GM18508 (cell line): Measurements from ENCODE around the gene PHOX2B.
"Not testable (repeated sequence)": the region's sequence is repeated elsewhere in the genome, so short reads cannot be mapped to it uniquely, and the experiment has no call there.

Experiments used
- ATAC-seq: cut with Tn5 transposase; IDR thresholded peaks from one replicate; pipeline ENCODE4 v1.9.1; 2021; ENCODE audit warnings: moderate number of reproducible peaks; ENCODE audit not compliant: insufficient read depth, unreplicated experiment

Gene PHOX2B

DNA sequence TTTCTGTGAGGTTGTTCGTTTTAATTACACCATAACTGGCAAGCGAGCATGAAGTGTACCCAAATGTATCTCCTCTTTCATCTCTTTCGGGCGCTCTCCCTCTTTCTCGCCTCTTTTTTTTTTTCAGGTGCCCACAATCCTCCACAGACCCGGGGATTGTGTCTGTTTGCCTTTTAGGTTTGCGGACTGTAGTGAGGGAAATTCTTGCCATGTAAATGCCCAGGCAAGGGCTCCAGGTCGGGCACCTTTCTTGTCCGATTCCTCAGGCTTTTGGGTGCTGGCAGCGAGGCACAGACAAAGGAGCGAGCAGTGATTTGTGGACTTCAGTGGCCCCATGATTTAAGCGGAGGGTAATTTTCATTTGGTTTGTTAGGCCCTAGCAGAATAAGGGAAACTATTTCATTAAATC, 1.1 kb upstream of the PHOX2B start:
- no peak for ATAC-seq

DNA sequence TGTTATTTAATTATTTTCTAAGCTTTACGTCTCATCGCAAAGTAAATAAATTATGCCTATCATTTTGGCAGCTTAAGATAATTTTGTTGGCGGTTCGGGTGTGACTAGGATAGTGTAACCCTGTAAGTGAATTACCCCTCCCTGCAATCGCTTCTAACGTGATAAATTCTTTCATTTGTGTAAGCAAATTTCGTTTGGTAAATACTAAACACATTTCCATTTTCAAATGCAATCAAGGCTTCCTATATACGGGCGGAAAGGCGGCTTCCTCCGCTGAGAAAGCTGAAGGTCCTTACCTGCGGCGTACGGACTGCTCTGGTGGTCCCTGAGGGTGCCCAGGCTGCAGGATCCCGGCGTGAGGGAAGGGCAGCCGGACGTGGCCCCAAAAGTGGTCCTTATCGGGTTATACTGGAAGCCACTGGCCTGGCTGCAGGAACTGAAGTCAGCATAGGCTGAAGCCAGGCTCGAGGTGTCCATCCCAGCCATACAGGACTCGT, 403 bp downstream of the PHOX2B start:
- ATAC-seq: no peak

DNA sequence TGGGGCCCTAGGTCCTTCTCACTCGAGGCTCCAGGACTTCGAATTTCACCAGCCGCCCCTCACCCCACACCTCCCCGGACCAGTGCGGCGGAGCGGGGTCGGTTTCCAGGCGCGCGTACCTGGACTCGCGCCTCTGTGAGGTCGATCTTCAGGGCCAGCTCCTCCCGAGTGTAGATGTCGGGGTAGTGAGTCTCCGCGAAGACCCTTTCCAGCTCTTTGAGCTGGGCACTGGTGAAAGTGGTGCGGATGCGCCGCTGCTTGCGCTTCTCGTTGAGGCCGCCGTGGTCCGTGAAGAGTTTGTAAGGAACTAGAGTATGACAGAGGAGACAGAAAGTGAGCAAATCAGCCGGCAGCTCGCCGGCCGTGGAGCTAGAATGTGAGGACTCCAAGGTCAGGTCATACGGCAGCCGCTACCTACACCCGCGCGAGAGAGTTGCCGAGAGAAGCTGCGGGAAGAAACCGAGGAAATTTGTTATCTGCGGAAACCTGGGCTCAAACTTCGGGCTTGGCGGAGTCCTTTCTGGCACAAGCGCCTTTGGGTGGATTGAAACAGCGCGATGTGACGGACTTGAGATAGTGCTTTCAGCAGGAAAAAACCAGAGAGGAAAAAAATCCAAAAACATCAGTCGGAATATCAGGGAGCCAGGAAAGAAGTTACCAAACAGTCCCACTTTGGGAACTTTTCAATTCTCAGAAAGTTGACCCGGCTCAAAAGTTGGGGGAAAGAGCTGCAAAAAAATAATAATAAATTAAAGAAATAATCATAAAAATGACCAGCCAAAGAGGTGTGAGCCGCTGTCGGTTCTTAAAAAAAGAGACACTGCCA, 1.1 kb downstream of the PHOX2B start:
- no peak for ATAC-seq

DNA sequence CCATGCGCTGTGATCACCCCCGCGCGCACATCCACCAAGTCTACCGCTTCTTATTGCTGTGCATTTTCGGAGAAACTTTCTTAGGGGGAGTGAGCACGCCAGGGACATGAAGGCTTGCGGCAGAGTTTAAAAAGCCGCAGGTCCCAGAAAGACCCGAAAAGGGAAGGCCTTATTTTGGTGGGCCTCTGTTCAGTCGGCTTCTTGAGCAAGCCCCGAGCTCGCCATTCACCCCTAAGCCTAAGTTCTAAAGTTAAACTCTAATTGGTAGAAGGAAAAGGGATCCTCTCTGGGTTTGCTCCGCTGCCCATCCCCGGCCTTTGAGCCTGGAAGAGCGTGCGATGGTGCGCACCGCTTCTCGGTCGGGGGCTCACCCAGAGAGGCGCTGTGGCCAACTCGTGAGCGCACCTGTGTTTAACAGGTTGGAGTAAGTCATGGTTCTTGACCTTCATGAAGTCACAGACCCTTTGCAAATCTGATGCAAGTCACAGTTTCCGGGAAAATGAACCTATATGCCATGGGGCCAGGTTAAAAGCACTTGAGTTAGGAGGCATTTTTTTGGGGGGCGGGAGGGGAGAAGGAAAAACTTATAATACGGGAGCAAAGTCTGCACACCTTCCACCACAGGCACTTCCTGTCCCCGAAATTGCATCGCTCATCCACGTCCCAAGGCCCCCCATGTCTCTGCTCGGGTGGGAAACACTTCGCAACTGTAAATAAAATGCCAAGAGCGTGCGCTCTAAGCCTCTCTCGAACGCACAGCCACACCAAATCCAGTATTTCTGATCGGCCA, 1.9 kb downstream of the PHOX2B start:
- ATAC-seq: no peak

DNA sequence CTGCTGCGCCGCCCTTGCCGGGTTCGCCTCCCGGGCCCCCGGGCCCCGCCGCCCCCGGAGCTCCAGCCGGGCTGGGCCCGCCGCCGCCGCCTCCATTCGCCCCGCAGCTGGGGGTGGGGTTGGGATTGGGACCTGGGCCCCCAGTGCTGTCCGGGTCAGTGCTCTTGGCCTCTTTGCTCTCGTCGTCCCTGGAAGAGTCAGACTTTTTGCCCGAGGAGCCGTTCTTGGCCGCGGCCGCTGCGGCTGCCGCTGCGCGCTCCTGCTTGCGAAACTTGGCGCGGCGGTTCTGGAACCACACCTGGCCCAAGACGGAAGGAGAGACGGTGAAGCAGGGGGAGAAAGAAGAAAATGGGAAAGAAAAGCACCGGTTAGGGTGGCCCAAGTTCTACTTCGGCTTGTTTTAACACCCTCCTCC, 2.5 kb downstream of the PHOX2B start:
- ATAC-seq: no peak

DNA sequence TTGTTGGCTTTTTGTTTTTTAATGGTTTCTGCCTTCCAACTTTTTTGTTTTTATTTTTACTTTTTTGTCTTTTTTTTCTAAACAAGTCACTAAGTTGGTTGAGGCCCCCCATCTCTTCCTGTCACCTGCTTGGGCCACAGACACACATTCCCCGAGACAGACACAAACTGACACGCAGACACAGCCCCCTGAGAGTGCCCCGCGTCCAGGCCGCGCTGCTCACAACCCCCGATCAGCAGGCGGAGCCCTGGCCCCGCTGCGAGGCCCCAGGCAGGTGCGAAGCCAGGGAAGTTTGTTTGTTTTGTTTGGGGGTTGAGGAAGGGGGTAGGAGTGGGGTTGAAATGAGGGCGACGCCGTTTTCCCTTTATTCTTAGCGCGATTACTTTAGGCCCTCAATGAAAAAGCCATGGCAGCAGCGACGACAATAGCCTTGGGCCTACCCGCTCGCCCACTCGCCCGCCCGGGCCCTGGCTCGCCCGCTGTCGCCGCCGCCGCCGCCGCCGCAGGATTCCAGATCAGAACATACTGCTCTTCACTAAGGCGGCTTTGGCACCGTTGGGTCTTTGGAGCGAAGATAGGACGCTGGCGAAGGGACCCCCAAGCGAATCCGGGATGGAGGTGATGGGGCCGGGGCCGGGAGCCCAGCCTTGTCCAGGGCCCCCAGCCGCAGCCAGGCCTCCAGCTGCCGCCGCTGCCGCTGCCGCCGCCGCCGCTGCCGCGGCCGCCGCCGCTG, 3.1 kb downstream of the PHOX2B start:
- ATAC-seq: no peak

DNA sequence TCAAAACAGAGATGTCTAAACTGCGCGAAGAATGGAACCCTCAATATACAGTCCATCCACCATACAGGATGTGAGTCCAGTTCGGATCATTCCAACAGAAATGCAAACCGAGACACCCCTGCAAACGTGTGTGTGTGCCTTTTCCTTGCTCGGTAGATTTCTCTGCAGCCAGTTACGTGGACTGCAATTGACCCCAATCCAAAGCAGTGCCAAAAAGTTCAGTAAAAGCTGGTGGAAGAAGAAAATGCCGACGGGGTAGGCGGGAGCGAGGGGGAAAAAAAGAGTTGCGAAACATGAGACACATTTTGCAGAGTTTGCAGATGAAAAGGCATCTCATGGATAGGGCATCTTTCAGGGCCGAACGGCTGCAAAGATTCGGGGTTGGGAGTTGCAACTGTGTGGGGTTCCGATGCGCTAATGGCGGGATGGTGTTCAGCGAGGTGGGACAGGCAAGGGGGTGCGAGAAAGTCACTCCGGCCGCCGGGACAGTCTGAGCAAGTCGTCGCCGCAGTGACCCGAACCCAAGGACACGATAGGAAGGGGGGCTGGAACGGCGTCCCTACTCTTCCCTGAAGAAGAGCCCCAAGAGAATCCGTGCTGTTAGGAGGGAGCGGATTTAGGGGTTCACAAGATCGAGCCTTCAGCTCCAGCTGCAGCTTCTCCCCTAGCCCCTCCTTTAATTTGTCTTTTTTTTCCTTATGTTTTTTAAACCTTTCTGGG, 3.8 kb downstream of the PHOX2B start:
- no peak for ATAC-seq

DNA sequence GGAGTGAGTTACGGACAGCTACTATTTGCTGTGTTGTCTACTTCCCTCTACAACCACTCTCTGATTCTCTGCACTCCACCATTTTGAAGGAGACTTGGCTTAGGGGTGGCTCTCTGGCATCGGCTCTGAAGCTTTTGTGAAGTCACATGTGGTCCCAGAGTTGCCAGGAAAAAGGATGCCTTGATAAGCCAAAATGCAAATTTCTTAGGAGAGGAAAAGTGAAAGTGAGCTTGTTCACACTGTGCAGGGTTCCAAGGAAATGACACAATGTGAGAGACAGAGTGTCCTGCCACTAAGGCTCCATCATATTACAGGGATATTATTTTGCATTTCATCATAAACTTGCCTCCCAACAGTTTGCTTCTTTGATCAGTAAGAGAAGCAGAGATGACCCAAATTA, 7.2 kb downstream of the PHOX2B start:
- no peak for ATAC-seq

DNA sequence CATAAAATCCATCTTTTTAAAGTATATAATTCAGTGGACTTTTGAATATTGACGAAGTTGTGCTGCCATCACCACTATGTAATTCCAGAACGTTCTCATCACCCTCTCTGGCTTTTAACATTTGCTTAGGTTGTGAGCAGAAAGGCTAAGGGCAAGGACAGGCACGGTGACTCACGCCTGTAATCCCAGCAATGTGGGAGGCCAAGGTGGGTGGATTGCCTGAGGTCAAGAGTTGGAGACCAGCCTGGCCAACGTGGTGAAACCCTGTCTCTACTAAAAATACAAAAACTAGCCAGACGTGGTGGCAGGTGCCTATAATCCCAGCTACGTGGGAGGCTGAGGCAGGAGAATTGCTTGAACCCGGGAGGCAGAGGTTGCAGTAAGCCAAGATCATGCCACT, 11.0 kb downstream of the PHOX2B start:
- not testable (repeated sequence) for ATAC-seq

DNA sequence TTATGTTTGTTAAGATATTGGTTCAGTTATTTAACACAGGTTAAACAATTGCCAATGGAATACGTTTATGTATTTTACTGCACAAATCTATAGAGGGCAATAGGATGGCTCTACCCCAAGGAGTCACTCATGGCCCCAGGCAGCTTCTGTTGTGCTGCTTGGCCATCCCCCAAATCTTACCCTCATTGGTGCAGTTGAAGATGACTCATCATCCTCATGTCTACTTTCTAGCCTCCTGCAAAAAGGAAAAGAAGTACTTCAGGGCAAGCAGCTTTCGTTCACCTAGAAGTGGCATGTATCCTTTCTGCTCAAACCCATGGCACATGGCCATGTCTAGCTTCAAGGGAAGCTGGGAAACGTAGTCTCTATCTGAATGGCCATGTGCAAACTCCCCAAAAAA, 14.2 kb downstream of the PHOX2B start:
- no peak for ATAC-seq

DNA sequence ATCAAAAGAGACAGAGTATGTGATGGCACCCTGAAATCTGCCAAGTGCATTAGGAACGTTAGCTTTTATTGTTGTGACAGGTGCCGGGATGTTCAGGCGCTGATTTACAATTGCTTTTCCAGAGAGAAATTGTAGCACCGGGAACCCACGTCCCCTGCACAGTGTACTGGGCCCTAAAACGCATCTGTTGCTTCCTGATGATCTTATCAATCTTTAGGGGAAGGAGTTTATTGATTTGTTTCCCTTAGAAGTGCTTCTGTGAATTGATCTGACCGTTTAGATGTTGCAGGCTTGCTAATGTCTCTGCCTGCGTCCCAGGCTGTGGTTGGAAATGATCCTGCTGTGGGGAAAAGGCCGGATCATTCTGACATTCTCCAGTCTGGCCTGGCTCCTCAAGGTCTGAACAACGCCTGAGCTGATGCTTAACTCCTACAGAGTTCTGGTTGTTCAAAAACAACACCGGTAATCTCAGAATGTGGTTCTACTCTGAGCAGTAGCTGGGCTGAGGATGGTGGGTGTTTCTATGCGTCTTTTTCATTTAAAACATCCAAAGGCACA, 16.9 kb downstream of the PHOX2B start:
- no peak for ATAC-seq

DNA sequence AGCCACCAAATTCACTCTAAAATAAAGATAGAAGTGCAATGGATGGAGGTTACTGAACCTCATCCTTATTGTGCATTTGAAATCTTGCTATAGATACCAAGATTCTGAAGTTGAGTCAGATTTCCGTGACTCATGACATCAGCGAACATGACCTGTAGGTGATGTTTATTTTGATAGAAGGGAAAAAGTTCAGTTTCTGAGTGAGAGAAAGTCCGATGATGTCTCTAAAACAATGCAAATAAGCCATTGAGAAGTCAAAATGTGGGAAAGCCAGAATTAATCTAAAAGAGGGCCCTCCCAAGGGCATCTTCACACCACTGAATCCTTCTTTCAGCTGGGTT, 20.0 kb downstream of the PHOX2B start:
- no peak for ATAC-seq

DNA sequence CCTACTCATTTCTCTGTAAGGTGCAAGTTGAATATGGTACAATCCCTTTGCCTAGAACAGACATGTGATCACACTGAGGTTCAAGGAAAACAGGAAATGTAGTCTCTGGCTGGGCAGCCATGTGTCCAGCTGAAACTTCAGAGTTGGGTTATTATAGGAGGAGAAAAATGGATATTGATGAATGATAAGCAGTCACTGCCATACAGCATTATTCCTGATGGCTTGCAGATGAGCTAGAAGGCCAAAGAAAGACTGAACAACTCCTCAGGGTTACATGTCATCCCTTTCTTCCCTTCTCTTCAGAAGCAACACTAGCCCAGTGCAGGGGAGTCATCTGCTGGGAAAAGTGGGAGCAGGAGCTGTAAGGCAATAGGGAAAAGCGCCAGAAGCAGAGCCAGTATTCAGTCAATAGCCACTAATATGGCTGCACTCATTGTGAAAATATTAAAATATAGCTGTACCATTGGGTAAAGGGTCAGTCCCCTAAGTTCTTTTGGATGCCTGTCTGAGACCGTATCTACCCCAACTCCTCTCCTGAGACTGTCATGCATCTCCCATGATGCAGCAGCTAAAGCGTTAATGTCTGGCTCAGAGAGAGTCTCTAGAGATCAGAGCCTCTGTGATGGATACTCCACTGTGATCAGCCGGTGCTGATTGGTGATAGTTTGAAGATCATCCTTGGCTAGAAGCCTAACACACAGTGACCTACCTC, 20.5 kb downstream of the PHOX2B start:
- no peak for ATAC-seq

DNA sequence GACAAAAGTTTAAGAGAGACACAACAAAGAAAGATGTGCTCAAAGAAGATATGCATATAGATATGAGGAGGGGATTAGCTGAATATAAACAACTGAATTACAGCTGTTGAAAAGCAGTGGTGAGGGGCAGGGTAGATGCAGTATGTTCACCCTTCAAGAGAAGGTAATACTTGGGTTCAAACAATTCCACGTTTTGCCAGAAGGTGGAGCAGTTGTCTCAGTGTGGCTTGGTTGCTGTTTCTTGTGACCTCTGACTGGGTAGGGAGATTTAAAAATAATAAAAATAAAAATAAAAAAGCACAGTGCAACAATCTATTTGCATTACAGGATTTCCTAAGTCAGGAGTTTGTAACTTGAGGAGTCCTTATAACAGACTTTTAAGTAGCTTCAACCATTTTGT, 23.3 kb downstream of the PHOX2B start:
- no peak for ATAC-seq

DNA sequence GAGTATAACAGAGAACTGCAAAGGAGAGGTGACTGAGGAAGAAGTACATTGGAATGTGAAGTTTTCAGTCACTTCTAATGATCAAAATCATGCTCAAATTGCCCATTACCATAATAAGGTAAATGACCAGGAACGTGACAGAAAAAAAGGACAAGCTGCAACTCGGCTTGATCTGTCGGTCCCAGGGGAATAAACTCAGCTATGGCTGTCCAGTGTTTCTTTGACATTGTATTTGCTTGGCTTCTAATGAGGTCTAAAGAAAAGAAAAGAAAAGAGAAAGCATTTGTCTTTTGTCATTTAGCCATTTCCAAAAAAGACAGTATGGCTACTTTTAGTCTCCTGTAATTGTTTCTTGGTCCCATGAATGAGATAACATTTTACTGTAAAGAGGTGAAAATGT, 25.2 kb downstream of the PHOX2B start:
- ATAC-seq: no peak

DNA sequence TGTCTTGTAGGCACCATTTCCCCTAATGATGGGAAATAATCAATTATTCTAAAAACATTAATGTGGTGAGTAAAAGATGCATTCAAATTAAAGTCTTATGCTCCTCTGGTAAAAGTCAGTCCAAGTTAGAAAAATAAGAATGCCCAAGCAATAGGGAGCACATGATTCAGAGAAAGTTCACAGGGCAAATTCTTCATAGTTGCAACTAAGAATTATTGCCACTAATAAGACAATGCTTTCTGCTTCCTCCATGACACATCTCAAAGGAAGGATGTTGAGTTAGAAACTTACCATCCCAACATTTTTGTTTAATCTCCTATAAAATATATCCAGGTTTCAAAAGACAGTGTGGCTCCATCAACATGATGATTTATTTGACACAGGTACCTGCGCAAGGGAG, 26.3 kb downstream of the PHOX2B start:
- no peak for ATAC-seq

DNA sequence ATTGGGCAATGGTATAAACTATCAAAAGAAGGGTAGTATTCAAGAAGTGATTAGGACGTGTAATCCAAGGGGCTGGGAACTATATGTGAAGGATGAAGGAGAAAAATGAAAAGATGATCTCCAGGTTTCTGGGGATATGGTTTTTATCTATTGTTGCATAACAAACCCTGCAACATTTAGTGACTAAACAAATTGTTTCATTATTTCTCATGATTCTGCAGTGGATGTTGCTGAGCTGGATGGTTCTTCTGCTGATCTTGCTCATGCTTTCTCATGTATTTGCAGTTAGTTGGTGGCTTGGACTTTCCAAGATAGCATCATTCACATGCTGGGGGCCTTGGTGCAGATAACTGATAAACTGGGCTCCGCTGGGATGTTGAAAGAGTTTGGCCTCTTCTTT, 29.1 kb downstream of the PHOX2B start:
- no peak for ATAC-seq

DNA sequence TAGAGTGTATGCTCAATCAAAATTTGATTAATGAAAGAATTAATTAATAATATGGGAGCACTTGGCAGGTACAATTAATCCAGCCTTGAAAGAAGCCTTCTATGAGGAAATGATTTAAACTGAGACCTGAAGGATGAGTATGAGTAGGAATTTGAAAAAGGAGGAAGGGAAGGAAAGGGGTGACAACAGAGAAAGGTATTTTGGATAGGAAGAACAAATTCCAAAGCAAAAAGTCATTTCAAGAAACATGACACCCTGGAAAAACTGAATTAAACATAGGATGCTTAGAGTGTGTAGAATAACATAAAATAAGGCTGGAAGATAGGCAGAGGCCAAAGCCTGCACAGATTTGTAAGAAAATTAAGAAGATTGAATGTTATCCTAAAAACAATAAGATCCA, 29.6 kb downstream of the PHOX2B start:
- no peak for ATAC-seq

DNA sequence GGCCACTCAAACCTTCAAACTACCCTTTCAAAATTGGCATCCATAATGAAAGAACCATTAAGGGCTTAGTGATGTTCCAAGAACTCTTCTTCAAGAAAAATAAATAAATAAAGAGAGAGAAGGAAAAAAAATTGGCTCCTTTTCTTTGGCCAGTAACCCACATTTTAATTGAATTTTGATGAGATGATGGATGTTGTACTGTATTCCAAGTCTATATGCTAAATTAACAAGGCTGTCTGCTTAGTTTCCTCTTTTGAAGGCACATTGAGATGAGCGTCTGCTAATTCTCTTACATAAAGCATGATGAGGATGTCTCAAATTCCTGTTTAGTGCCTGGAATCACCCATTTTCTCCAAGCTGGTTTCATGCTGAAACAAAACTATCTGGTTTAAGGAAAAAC, 33.4 kb downstream of the PHOX2B start:
- ATAC-seq: no peak
